HG03025 (cell line): Measurements from ENCODE around the gene TNFRSF21.
"Not testable (repeated sequence)": the region's sequence is repeated elsewhere in the genome, so short reads cannot be mapped to it uniquely, and the experiment has no call there.

Experiments
- ATAC-seq: cut with Tn5 transposase; IDR thresholded peaks from one replicate; pipeline ENCODE4 v1.9.1; 2021; ENCODE audit warnings: mild to moderate bottlenecking, moderate library complexity; ENCODE audit not compliant: unreplicated experiment, low FRiP score

The TNFRSF21 gene

GRCh38 chr6:47231151-47231550 lies 78.6 kb downstream of the TNFRSF21 start:
- ATAC-seq = no peak

- no peak for ATAC-seq
These were observed 79.1 kb downstream of the TNFRSF21 start for GRCh38 chr6:47230579-47230978.

DNA sequence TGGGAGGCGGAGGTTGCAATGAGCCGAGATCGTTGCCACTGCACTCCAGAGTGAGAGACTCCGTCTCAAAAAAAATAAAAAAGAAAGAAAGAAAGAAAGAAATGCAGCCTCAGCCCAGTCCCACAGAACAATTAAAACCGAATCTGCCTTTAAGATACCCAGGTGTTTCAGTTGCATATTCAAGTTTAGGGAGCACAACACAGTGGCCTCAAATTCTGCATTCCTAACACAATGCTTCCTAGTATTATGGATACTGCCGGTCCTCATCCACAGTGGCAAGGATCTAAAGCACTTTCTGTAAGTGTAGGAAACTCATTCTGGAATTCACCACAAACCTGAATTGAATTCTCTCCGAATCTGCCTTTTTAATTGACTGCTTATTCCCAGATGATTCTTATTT lies 80.5 kb downstream of the TNFRSF21 start:
- no peak for ATAC-seq

DNA sequence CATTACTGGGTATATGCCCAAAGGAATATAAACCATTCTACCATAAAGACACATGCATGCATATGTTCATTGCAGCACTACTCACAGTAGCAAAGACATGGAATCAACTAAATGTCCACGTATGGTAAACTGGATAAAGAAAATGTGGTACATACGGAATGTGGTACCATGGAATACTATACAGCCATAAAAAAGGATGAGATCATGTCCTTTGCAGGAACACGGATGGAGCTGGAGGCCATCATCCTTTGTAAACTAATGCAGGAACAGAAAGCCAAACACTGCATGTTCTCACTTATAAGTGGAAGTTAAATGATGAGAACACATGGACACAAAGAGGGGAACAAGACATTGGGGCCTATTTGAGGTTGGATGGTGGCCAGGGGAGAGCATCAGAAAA lies 81.6 kb downstream of the TNFRSF21 start:
- ATAC-seq = not testable (repeated sequence)

DNA sequence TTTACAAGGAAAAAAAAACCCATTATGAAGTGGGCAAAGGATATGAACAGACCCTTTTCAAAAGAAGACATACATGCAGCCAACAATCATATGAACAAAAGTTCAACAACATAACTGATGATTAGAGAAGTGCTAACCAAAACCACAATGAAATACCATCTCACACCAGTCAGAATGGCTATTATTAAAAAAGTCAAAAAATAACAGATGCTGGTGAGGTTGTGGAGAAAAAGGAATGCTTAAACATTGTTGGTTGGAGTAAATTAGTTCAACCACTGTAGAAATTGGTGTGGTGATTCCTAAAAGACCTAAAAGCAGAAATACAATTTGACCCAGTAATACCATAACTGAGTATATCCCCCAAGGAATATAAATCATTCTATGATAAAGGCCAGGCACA lies 86.5 kb downstream of the TNFRSF21 start:
- ATAC-seq = not testable (repeated sequence)

DNA sequence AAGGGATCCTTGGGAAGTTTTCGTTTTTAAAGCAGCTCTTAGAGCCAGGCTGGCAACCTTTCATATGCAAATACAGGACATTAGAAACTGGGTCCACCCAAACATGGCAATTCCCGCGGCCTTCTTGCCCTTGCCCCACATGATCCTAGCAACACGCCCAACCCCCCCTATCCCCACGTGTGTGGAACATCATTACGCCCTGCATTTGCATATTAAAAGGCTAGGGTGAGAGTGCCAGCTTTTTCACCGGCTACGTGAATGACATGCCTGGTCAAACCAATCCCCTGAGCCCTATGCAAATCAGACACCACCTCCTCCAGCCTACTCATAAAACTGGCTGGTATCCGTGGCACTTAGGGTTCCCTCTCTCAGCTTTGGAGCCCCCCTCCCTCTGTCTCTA lies 88.1 kb downstream of the TNFRSF21 start:
- ATAC-seq = no peak

DNA sequence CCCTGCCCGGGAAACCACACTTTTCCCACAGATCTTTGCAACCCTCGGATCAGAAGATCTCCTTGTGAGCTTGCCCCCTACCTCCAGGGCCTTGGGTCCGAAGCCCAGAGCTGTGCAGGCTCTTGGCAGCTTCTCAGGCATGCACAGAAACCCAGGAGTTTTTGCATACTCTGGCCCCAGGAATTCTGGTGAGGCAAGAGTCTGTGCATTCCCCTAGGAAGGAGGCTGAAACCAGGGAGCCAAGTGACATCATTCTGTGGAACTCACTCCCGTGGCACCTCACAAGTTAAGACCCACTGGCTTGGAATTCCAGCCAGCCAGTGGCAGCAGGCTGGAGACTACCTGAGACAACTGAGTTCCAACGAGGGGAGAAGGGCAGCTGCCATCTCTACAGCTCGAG lies 100.1 kb downstream of the TNFRSF21 start:
- ATAC-seq = no peak

DNA sequence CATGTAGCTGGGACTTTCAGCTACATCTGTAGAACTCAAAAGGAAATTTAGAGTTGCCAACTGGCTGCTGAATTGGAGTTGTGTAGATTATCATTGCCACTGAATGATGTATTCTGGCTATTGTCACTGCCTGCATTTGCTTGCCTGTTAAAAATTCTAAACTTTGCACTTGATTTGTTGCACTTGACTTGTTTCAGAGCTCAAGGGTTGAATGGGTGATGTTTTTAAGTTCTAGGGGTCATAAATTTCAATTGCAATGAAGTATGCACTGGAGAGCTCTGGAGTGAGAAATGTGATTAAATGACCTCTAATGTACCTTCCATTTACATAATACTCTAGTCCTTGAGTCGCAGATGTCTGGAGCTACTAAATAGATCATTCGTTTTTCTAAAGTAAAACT lies 102.4 kb downstream of the TNFRSF21 start:
- ATAC-seq = no peak

DNA sequence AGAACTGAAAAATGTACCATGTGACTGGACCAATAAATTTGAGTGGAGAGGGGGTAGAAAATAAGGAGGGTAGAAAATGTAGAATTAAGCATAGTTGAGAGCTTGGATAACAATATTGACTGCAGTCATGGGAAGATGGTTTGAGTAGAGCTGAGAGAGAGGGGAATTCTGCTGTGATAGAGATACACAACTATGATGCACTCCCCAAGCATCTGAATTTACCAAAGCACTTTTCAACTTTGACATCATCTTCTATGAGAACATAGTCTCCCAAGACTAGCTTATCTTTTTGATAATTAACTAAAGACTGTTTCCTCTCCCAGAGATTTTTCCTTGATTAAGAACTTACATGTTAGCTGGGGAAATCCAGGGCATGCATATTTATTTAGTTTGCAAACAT lies 103.1 kb downstream of the TNFRSF21 start:
- ATAC-seq = no peak

DNA sequence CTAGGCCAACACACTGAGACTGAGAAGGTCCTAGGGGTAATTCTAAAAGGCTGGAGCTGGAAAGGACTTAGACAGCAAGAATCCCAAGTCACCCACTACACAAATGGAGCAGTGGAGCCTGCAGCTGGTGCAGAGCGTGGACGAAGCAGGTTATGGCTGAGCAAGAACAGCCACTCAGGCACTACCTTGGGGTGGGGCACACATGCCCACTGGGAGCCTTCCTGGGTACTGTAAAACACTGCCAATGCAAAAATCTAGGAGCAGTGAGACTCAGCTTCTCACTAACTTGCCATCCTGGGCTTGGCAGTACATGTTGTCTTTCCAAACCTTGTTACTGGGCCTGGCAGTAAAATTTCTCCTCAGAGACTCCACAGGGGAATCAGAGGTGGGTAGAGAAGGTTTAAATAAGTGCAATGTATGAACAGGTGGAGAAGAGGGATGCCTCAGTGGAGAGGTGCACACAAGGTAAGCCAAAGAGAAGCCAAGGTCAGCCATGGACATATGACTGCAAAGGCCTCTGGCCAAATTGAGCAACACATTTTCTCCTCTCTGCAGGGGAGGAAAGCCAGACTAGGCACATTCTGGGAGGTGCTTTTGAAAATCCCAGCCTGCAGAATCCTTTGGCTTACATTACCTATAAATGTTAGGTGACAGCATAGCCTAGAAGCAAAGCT lies 105.6 kb downstream of the TNFRSF21 start:
- no peak for ATAC-seq

DNA sequence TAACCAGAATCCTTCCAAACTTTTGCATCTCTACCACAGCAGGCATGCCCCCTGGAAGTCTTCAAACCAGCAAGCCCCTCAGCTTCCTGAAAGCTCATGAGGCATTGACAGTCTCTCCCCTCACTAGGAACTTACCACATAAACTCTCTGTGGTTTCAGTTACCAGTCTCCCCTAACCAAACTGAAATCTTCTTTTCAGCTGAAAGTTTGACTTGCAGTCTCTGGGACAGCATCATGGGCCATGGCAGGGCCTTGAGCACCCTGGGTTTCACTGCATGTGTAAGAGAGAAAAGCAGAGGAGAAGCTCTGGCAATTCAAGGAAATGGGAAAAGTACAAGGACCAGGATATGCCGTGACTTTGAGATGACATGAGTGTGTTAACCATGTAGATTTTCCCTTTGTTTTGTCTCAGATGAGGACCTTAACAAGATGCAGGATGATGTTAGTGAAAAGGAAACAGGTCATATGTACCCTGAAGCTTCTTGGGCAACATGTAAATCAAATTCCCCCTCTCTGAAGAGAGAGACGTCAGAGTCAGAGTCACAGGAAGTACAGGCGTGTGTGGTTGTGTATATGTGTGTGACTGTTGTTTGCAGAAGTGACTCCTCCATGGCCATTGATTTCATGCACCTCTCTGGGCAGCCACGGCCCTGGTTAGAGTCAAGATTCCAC lies 106.3 kb downstream of the TNFRSF21 start:
- peak; percentile 90 for ATAC-seq

DNA sequence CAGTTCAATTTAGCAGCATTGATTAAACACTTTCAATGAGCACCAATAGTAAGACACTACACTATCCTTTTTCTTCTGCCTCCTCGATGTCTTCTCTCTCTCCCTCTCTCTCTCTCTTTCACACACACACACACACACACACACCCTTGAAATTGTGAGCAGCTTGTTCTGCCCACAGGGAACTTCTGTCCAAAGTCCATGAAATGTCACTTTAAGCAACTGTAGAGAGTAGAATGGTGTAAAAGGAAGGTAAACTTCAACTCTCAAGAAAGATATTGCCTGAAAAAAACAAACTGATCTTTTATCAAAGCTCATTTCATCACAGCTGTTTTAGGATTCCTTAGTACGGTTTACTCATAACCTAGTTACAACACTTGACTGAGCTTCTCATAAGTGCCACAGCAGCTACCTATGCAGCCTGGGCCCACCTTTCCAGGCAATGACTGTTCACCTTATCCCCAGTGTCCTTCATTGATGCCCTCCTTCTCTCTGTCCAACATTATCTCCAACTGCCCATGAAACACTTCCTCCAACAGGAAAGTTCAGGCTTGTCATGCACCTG lies 107.0 kb downstream of the TNFRSF21 start:
- peak; percentile 29 for ATAC-seq

DNA sequence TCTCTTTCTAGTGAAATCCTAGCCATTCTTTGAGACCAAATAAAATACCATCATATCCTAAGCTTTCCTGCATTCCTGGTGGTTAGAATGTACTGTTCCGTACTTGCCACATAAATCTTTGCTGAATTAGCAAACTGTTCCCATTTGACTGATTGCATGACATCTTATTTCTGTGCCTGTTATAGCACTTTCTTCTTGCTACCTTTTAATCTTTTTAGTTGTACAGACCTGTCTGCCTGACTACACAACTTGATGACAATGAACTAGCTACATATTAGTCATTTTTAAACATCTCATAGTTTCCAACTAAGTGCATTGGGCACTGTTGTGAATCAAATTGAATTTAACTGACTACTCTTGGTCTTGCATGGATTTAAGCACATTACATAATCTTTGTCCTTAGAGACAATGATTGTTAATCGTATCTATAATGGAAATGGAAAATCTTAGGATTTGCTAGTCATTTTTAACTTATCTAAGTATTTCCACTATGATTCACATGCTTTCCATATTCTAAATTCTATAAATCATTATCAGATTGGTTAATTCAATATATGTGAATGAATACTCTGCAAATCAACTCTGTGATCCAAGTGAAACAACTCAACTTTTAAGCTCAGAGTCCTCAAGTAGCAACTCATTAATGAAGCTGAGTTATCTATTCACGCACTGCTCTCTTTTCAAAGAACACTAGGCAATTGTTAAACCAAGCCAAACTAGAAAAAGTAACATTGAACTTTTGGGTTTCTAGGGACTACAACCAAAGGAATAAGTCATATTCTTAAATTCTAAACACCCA lies 109.0 kb downstream of the TNFRSF21 start:
- no peak for ATAC-seq

- no peak for ATAC-seq
These were observed 111.7 kb downstream of the TNFRSF21 start for GRCh38 chr6:47197682-47198640.

GRCh38 chr6:47196113-47196512 lies 113.6 kb downstream of the TNFRSF21 start:
- ATAC-seq = no peak

- ATAC-seq = no peak
These were observed 114.6 kb downstream of the TNFRSF21 start for GRCh38 chr6:47195011-47195650.

DNA sequence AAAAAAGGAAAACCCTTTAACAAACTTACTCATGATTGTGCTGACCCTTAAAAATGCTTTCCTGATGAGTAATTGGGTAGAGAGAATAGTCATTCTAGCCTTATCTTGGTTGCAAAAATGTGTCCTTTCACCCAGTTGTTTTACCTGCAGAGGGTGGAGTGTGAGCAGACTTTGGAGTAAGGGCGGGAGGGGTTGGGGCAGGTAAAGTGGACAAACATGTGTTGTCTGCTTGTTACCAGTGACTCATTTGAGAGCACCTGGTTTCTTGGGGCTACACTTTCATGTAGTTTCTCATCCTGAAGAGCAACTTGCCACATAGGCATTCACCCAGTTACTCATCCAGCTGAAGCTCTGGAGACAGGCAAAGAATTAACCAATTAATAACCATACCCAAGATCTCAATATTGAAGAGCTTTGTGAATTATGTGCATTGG lies 121.1 kb downstream of the TNFRSF21 start:
- ATAC-seq = no peak

- no peak for ATAC-seq
These were observed 121.7 kb downstream of the TNFRSF21 start for GRCh38 chr6:47187893-47188587.

GRCh38 chr6:47187113-47187512 lies 122.6 kb downstream of the TNFRSF21 start:
- no peak for ATAC-seq
